HCT116 (cell line): ENCODE data around the gene KIAA1143. TPM values are rescaled to one million over a fixed set of nuclear protein-coding genes. Genes with fewer than 3 reads are reported as not detected.

Experiments
- ATAC-seq: fragments of 200-7000 bp; cut with Tn5 transposase; 2 replicates; pipeline ENCODE4 v1.9.1; 2020; ENCODE audit warnings: mild to moderate bottlenecking, moderate library complexity
- BruUV-seq: library from RNA; stranded (reverse); fragments of 400-500 nt; replicated peaks from 2 replicates; lab custom pipeline; 2021; lab: Mats Ljungman, UMichigan
- CTCF ChIA-PET: fragments of 300-600 bp; sonication (Branson Sonifier 250); formaldehyde crosslinking; loops from one replicate; lab custom pipeline; 2021; ENCODE audit warnings: antibody characterized with exemption; lab: Charles Lee
- POLR2A ChIA-PET: fragments of 300-600, 350-600 bp; sonication (Branson Sonifier 250); formaldehyde crosslinking; loops from one replicate; lab custom pipeline; 2021; ENCODE audit warnings: antibody characterized with exemption; lab: Charles Lee
- RAD21 ChIA-PET, 2 experiments: fragments of 300-600 bp; sonication (Branson Sonifier 250); formaldehyde crosslinking; loops; one replicate each; lab custom pipeline; 2023; ENCODE audit warnings: low total read pairs in 2 of 2; ENCODE audit not compliant: uncharacterized antibody in 2 of 2, unreplicated experiment in 2 of 2, low non-redundant PET in 1 of 2; lab: Charles Lee
- DNase-seq: peaks from one replicate; pipeline ENCODE4 v3.0.0-alpha.2; 2010; ENCODE audit warnings: low read depth, low spot score
- H2AFZ ChIP-seq: fragments of 200-600 bp; shearing (Covaris generic), sonication (generic); 2 replicates; pipeline ENCODE4 v1.6.1; 2017; ENCODE audit warnings: low read depth, mixed run types, mixed read lengths, antibody characterized with exemption, low read length; ENCODE audit not compliant: poor library complexity, severe bottlenecking
- H3K27ac ChIP-seq: 2 replicates; pipeline ENCODE4 v1.5.1; 2012; ENCODE audit warnings: low read depth, low read length
- H3K27me3 ChIP-seq: fragments of 200-600 bp; sonication (generic); 2 replicates; pipeline ENCODE4 v1.6.1; 2016; ENCODE audit warnings: mixed run types, low read length, mixed read lengths; ENCODE audit not compliant: insufficient read depth
- H3K36me3 ChIP-seq, 2 experiments: fragments of 200-500 bp in 1 of 2; fragments of 200-600 bp in 1 of 2; sonication (Bioruptor generic) in 1 of 2; sonication (generic) in 1 of 2; 2 replicates each; pipeline versions ENCODE4 v1.5.1 to v1.6.1; 2014 to 2016; ENCODE audit warnings: low read length in 2 of 2, inconsistent platforms in 1 of 2, mixed read lengths in 1 of 2, mixed run types in 1 of 2; ENCODE audit not compliant: insufficient read depth in 2 of 2, control insufficient read depth in 1 of 2
- H3K4me1 ChIP-seq, 2 experiments: fragments of 200-600 bp in 1 of 2; sonication (generic) in 1 of 2; 2 replicates each; pipeline versions ENCODE4 v1.5.1 to v1.6.1; 2012 to 2017; ENCODE audit warnings: low read length in 2 of 2, inconsistent platforms in 1 of 2, mild to moderate bottlenecking in 1 of 2, mixed read lengths in 1 of 2, mixed run types in 1 of 2, moderate library complexity in 1 of 2; ENCODE audit not compliant: insufficient read depth in 2 of 2, control insufficient read depth in 1 of 2
- H3K4me2 ChIP-seq: fragments of 200-600 bp; sonication (generic); 2 replicates; pipeline ENCODE4 v1.6.1; 2017; ENCODE audit warnings: mixed run types, low read length, mixed read lengths
- H3K4me3 ChIP-seq, 2 experiments: fragments of 200-600 bp in 1 of 2; sonication (generic) in 1 of 2; replicated peaks in 1 of 2; 2 replicates each; pipeline ENCODE4 v1.5.1; 2011 to 2016; ENCODE audit warnings: low read length in 2 of 2, control low read depth in 1 of 2, low read depth in 1 of 2, mild to moderate bottlenecking in 1 of 2, mixed read lengths in 1 of 2, mixed run types in 1 of 2
- H3K79me2 ChIP-seq: fragments of 200-600 bp; sonication (generic); 2 replicates; pipeline ENCODE4 v1.6.1; 2017; ENCODE audit warnings: mild to moderate bottlenecking, mixed run types, low read length, moderate library complexity, mixed read lengths; ENCODE audit not compliant: insufficient read depth
- H3K9ac ChIP-seq: fragments of 200-600 bp; sonication (generic); 2 replicates; pipeline ENCODE4 v1.6.1; 2016; ENCODE audit warnings: low read length, mixed read lengths
- H3K9me2 ChIP-seq: fragments of 200-600 bp; sonication (generic), shearing (Covaris generic); 2 replicates; pipeline ENCODE4 v1.6.1; 2017; ENCODE audit warnings: mixed run types, mild to moderate bottlenecking, moderate library complexity; ENCODE audit not compliant: insufficient read depth
- H3K9me3 ChIP-seq, 2 experiments: fragments of 200-500 bp in 1 of 2; fragments of 200-600 bp in 1 of 2; sonication (Bioruptor generic) in 1 of 2; sonication (generic) in 1 of 2; 2 replicates each; pipeline ENCODE4 v1.6.1; 2014 to 2017; ENCODE audit warnings: low read length in 2 of 2, mixed read lengths in 2 of 2, inconsistent platforms in 1 of 2, low read depth in 1 of 2, mild to moderate bottlenecking in 1 of 2, mixed run types in 1 of 2, moderate library complexity in 1 of 2; ENCODE audit not compliant: control insufficient read depth in 1 of 2, insufficient read depth in 1 of 2
- H4K20me1 ChIP-seq: fragments of 200-600 bp; sonication (generic), shearing (Covaris generic); 2 replicates; pipeline ENCODE4 v1.6.1; 2017; ENCODE audit warnings: mixed run types, mild to moderate bottlenecking, moderate library complexity; ENCODE audit not compliant: insufficient read depth
- CEBPB ChIP-seq: IDR thresholded peaks from 2 replicates; pipeline ENCODE4 v1.6.1; 2012; ENCODE audit warnings: low read depth
- EGR1 ChIP-seq: IDR thresholded peaks from 2 replicates; pipeline ENCODE4 v1.6.1; 2012; ENCODE audit warnings: low read depth
- ELF1 ChIP-seq: IDR thresholded peaks from 2 replicates; pipeline ENCODE4 v1.6.1; 2012; ENCODE audit warnings: low read depth, borderline replicate concordance
- EZH2phosphoT487 ChIP-seq: fragments of 200-600 bp; IDR thresholded peaks from 2 replicates; pipeline ENCODE4 v1.6.1; 2018; ENCODE audit warnings: antibody characterized with exemption, borderline replicate concordance
- FOSL1 ChIP-seq: IDR thresholded peaks from 2 replicates; pipeline ENCODE4 v1.6.1; 2012; ENCODE audit warnings: low read depth
- JUND ChIP-seq: IDR thresholded peaks from 2 replicates; pipeline ENCODE4 v1.6.1; 2012
- SIN3A ChIP-seq: IDR thresholded peaks from 2 replicates; pipeline ENCODE4 v1.6.1; 2012; ENCODE audit warnings: low read depth
- SRF ChIP-seq: IDR thresholded peaks from 2 replicates; pipeline ENCODE4 v1.6.1; 2012; ENCODE audit warnings: low read depth
- TCF7L2 ChIP-seq: IDR thresholded peaks from 2 replicates; pipeline ENCODE4 v1.7.0; 2011; ENCODE audit warnings: borderline replicate concordance, inconsistent platforms; ENCODE audit not compliant: insufficient read depth, insufficient read length; ENCODE audit errors: extremely low read depth
- intact Hi-C: fragments of 100-400 bp; cut with micrococcal nuclease; formaldehyde crosslinking; loops from 2 replicates; pipeline ENCODE4 v1.10.0; 2022
- total RNA-seq: library from RNA; stranded (reverse); gene quantifications from one replicate; pipeline ENCODE4 v1.2.1, GENCODE V29; 2021; ENCODE audit not compliant: unreplicated experiment
- TF ChIP-seq, protein P1 (sequence below): IDR thresholded peaks from 2 replicates; pipeline ENCODE4 v1.6.1; 2012
- TF ChIP-seq, protein P2 (sequence below): IDR thresholded peaks from 2 replicates; pipeline ENCODE4 v1.6.1; 2012
- TF ChIP-seq, protein P3 (sequence below), 3 experiments: fragments of 200-600 bp in 1 of 3; sonication (generic) in 1 of 3; IDR thresholded peaks in 2 of 3; conservative IDR thresholded peaks in 1 of 3; 2 replicates each; pipeline ENCODE4 v1.5.1; 2012 to 2017; ENCODE audit warnings: low read depth in 2 of 3, low read length in 2 of 3, antibody characterized with exemption in 1 of 3, borderline replicate concordance in 1 of 3, control low read depth in 1 of 3, mild to moderate bottlenecking in 1 of 3, mixed read lengths in 1 of 3, mixed run types in 1 of 3, moderate library complexity in 1 of 3; ENCODE audit not compliant: insufficient read depth in 1 of 3
- TF ChIP-seq, protein P4 (sequence below): IDR thresholded peaks from 2 replicates; pipeline ENCODE4 v1.6.1; 2012; ENCODE audit warnings: low read depth

The KIAA1143 gene
- total RNA-seq, 1 experiment from 2014 or later, result 32.2 TPM

DNA sequence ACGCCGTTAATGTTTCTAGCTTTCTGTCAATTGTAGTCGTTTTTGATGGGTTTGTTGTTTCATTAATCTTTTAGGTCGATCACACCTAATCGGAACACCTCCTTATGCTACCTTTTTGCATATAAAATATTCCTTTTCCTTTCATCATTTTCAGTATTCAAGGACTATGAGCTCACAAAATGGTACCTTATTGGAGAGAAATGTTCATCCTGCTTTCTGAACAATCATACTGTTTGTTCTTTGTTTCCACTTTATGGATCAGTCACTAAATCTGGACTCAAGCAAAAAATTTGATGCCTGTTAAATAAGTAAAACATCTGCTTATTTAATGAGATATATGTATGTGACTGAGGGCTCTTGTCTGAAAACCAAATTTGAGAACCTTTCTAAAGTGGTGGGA, 1.3 kb upstream of the KIAA1143 start:
- ATAC-seq, result no peak
- ChIA-PET CTCF (no interaction called here), RAD21 (no interaction called here), POLR2A (no interaction called here)
- intact Hi-C loops, result loop anchor here (5.0 to 10.0 kb wide), 3 partner anchors 202 to 268 kb away; no protein-coding TSS in a partner anchor
- H3K4me1 ChIP-seq, result peaks cover 7 to 10% of the 10 kb centered on the region in 2 experiments; a peak in 2 of 4 replicates
- H3K9me3 ChIP-seq, result peaks cover 6 to 8% of the 10 kb centered on the region in 2 experiments; a peak in 3 of 4 replicates
- H3K9ac ChIP-seq, result peak overlapping the region; percentile 76
- DNase-seq, result no peak
- no peaks in the 10 kb centered on the region for H4K20me1 ChIP-seq
- no TSS peak for BruUV-seq
- H3K4me2 ChIP-seq, result peak overlapping the region; percentile 82
- TF ChIP-seq TCF7L2 (no peak), JUND (no peak), SIN3A (no peak), ELF1 (no peak), SRF (no peak)
- TF ChIP-seq, protein P1, sequence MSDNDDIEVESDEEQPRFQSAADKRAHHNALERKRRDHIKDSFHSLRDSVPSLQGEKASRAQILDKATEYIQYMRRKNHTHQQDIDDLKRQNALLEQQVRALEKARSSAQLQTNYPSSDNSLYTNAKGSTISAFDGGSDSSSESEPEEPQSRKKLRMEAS, result no peak
- TF ChIP-seq, protein P2, sequence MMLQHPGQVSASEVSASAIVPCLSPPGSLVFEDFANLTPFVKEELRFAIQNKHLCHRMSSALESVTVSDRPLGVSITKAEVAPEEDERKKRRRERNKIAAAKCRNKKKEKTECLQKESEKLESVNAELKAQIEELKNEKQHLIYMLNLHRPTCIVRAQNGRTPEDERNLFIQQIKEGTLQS, result no peak
- H2AFZ ChIP-seq, result no peak overlapping the region
- peak overlapping the region; percentile 81 to 93 for H3K4me3 ChIP-seq
- peaks cover 0 to 37% of the 10 kb centered on the region in 2 experiments; a peak in 2 of 4 replicates for H3K36me3 ChIP-seq
- no peaks in the 10 kb centered on the region for H3K27me3 ChIP-seq
- H3K27ac ChIP-seq, result peak overlapping the region; percentile 77; the same call in 1 of the 2 replicates
- no peaks in the 10 kb centered on the region for H3K9me2 ChIP-seq
- H3K79me2 ChIP-seq, result peaks cover 86% of the 10 kb centered on the region

DNA sequence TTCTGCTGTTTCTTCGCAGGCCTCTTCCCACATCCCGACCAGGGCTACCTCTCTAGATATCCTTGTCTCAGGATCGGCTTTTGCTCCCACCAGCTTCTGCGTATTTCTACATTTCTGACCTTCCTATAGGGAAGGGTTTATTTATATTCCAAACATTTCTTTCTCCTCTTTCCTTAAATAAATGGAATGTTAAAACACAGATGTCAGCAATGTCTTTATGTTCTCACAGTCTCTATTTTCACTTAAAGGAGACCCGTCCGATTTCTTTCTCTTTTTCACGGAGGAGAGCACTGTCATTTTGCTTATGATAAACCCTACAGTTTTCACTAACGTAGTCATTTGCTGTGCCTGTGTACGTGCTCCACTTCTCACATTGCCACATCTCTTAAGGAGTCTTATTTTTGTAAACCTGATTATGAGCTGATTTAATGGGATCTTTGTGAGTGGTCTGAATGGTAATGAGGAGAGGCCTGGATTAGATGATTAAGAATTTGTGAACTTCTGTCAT, 805 bp upstream of the KIAA1143 start:
- RAD21 ChIA-PET, result no interaction called here
- TF ChIP-seq, protein P3, sequence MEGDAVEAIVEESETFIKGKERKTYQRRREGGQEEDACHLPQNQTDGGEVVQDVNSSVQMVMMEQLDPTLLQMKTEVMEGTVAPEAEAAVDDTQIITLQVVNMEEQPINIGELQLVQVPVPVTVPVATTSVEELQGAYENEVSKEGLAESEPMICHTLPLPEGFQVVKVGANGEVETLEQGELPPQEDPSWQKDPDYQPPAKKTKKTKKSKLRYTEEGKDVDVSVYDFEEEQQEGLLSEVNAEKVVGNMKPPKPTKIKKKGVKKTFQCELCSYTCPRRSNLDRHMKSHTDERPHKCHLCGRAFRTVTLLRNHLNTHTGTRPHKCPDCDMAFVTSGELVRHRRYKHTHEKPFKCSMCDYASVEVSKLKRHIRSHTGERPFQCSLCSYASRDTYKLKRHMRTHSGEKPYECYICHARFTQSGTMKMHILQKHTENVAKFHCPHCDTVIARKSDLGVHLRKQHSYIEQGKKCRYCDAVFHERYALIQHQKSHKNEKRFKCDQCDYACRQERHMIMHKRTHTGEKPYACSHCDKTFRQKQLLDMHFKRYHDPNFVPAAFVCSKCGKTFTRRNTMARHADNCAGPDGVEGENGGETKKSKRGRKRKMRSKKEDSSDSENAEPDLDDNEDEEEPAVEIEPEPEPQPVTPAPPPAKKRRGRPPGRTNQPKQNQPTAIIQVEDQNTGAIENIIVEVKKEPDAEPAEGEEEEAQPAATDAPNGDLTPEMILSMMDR (IDR thresholded peaks at IDR 0.05 in 2 of 3, conservative IDR thresholded peaks at IDR 0.05 in 1 of 3; ENCODE audit: borderline replicate concordance in 1 of 3, insufficient read depth in 1 of 3, low read depth in 2 of 3, low read length in 2 of 3), result no peak
- TF ChIP-seq EZH2phosphoT487, result no peak
- no peak for TF ChIP-seq FOSL1
- TF ChIP-seq EGR1, result no peak
- TF ChIP-seq, protein P4, sequence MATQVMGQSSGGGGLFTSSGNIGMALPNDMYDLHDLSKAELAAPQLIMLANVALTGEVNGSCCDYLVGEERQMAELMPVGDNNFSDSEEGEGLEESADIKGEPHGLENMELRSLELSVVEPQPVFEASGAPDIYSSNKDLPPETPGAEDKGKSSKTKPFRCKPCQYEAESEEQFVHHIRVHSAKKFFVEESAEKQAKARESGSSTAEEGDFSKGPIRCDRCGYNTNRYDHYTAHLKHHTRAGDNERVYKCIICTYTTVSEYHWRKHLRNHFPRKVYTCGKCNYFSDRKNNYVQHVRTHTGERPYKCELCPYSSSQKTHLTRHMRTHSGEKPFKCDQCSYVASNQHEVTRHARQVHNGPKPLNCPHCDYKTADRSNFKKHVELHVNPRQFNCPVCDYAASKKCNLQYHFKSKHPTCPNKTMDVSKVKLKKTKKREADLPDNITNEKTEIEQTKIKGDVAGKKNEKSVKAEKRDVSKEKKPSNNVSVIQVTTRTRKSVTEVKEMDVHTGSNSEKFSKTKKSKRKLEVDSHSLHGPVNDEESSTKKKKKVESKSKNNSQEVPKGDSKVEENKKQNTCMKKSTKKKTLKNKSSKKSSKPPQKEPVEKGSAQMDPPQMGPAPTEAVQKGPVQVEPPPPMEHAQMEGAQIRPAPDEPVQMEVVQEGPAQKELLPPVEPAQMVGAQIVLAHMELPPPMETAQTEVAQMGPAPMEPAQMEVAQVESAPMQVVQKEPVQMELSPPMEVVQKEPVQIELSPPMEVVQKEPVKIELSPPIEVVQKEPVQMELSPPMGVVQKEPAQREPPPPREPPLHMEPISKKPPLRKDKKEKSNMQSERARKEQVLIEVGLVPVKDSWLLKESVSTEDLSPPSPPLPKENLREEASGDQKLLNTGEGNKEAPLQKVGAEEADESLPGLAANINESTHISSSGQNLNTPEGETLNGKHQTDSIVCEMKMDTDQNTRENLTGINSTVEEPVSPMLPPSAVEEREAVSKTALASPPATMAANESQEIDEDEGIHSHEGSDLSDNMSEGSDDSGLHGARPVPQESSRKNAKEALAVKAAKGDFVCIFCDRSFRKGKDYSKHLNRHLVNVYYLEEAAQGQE, result no peak
- TF ChIP-seq SRF, result no peak
- TF ChIP-seq CEBPB, result no peak
- TF ChIP-seq JUND, result no peak
- ATAC-seq (no peak), DNase-seq (no peak)
- peaks cover 7 to 10% of the 10 kb centered on the region in 2 experiments; a peak in 2 of 4 replicates for H3K4me1 ChIP-seq
- H3K9me3 ChIP-seq, result peaks cover 7 to 11% of the 10 kb centered on the region in 2 experiments; a peak in 3 of 4 replicates
- peak overlapping the region; percentile 77 for H3K27ac ChIP-seq
- no peaks in the 10 kb centered on the region for H4K20me1 ChIP-seq
- H3K27me3 ChIP-seq, result no peaks in the 10 kb centered on the region
- H3K9ac ChIP-seq, result peak overlapping the region; percentile 76
- peaks cover 0 to 40% of the 10 kb centered on the region in 2 experiments; a peak in 2 of 4 replicates for H3K36me3 ChIP-seq
- POLR2A ChIA-PET, result interaction anchor here (1.3 kb wide), 1 partner anchor 100 kb away, joined by 3 read pairs; no protein-coding TSS in a partner anchor
- H3K4me3 ChIP-seq, result peak overlapping the region; percentile 81 to 93
- BruUV-seq, result TSS peak; percentile 80
- intact Hi-C loops, result loop anchor here (5.0 to 10.0 kb wide), 3 partner anchors 203 to 267 kb away; no protein-coding TSS in a partner anchor
- H3K4me2 ChIP-seq, result peak overlapping the region; percentile 82
- H3K9me2 ChIP-seq, result no peaks in the 10 kb centered on the region
- CTCF ChIA-PET, result interaction anchor here (1.1 kb wide), 1 partner anchor 153 kb away, joined by 3 read pairs; no protein-coding TSS in a partner anchor
- H3K79me2 ChIP-seq, result peaks cover 86% of the 10 kb centered on the region
- H2AFZ ChIP-seq, result peak overlapping the region; percentile 65
